ENCODE measurements around the gene ZNF708.

GRCh38 chr19:21308773-21309172 is 20.4 kb downstream of the ZNF708 start:
- TF ChIP-seq, protein P1, sequence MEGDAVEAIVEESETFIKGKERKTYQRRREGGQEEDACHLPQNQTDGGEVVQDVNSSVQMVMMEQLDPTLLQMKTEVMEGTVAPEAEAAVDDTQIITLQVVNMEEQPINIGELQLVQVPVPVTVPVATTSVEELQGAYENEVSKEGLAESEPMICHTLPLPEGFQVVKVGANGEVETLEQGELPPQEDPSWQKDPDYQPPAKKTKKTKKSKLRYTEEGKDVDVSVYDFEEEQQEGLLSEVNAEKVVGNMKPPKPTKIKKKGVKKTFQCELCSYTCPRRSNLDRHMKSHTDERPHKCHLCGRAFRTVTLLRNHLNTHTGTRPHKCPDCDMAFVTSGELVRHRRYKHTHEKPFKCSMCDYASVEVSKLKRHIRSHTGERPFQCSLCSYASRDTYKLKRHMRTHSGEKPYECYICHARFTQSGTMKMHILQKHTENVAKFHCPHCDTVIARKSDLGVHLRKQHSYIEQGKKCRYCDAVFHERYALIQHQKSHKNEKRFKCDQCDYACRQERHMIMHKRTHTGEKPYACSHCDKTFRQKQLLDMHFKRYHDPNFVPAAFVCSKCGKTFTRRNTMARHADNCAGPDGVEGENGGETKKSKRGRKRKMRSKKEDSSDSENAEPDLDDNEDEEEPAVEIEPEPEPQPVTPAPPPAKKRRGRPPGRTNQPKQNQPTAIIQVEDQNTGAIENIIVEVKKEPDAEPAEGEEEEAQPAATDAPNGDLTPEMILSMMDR (IDR thresholded peaks at IDR 0.05): no peak
- TF ChIP-seq EZH2 (IDR thresholded peaks at IDR 0.05) (no peak), EZH2phosphoT487 (IDR thresholded peaks at IDR 0.05) (no peak)
